K562 (cell line): ENCODE results near the gene C18orf32. TPM values are rescaled to one million over a fixed set of nuclear protein-coding genes. Genes with fewer than 3 reads are reported as not detected.
A peak's percentile ranks its signal among the peaks of the same experiment; 100 is the strongest.

Experiments
- ARID4B ChIP-seq: sonication (generic); formaldehyde crosslinking; IDR thresholded peaks from 2 replicates; pipeline ENCODE4 v1.8.0; 2022; ENCODE audit warnings: mild to moderate bottlenecking, missing genetic modification reagents
- ATF1 ChIP-seq, 2 experiments: fragments of 450-650 bp in 1 of 2; IDR thresholded peaks; 2 replicates each; pipeline ENCODE4 v1.6.1; 2016; ENCODE audit warnings: missing compliant biosample characterization in 1 of 2, missing genetic modification characterization in 1 of 2
- CREBBP ChIP-seq: IDR thresholded peaks from one replicate; pipeline ENCODE4 v1.6.1; 2012; ENCODE audit warnings: low read depth, mild to moderate bottlenecking, control low read depth, inconsistent platforms, low read length
- ESRRA ChIP-seq: fragments of 450-650 bp; IDR thresholded peaks from 2 replicates; pipeline ENCODE4 v1.6.1; 2014; ENCODE audit warnings: low read depth, mild to moderate bottlenecking, moderate library complexity, borderline replicate concordance
- HDAC1 ChIP-seq, 2 experiments: fragments of 450-650 bp; IDR thresholded peaks; 2 replicates each; pipeline ENCODE4 v1.6.1; 2016 to 2017; ENCODE audit warnings: inconsistent platforms in 1 of 2, mild to moderate bottlenecking in 1 of 2, moderate library complexity in 1 of 2
- MCM2 ChIP-seq: fragments of 450-650 bp; IDR thresholded peaks from 2 replicates; pipeline ENCODE4 v1.6.1; 2017; ENCODE audit warnings: low read depth, mild to moderate bottlenecking
- MITF ChIP-seq: IDR thresholded peaks from 2 replicates; pipeline ENCODE4 v1.6.1; 2014; ENCODE audit warnings: antibody characterized with exemption
- MTA1 ChIP-seq: fragments of 450-650 bp; IDR thresholded peaks from 2 replicates; pipeline ENCODE4 v1.6.1; 2017; ENCODE audit warnings: borderline replicate concordance
- NFE2 ChIP-seq: IDR thresholded peaks from 2 replicates; pipeline ENCODE4 v1.6.1; 2014; ENCODE audit warnings: antibody characterized with exemption, low read depth
- NR3C1 ChIP-seq: sonication (generic); formaldehyde crosslinking; IDR thresholded peaks from 2 replicates; pipeline ENCODE4 v1.8.1; 2022; ENCODE audit warnings: missing genetic modification reagents
- PHB2 ChIP-seq: fragments of 450-650 bp; IDR thresholded peaks from 2 replicates; pipeline ENCODE4 v1.6.1; 2017; ENCODE audit warnings: low read depth
- POLR2B ChIP-seq: fragments of 450-650 bp; IDR thresholded peaks from 2 replicates; pipeline ENCODE4 v1.6.1; 2018; ENCODE audit warnings: low read depth; ENCODE audit not compliant: partially characterized antibody
- RBM14 ChIP-seq: fragments of 200-400 bp; formaldehyde crosslinking; IDR thresholded peaks from 2 replicates; pipeline ENCODE4 v1.6.1; 2018; ENCODE audit warnings: low read depth, mild to moderate bottlenecking, low read length, moderate library complexity, borderline replicate concordance; ENCODE audit not compliant: insufficient read depth
- SMC3 ChIP-seq: conservative IDR thresholded peaks from 2 replicates; pipeline ENCODE4 v1.6.1; 2011; ENCODE audit warnings: low read depth, low read length, improper control_type of control experiment; ENCODE audit not compliant: insufficient read depth
- SP1 ChIP-seq: sonication (generic); formaldehyde crosslinking; IDR thresholded peaks from 2 replicates; pipeline ENCODE4 v1.8.1; 2022; ENCODE audit warnings: mild to moderate bottlenecking, missing genetic modification reagents
- ZNF140 ChIP-seq: fragments of 250-450 bp; sonication (Bioruptor Pico); IDR thresholded peaks from 2 replicates; pipeline ENCODE4 v1.8.0; 2021; ENCODE audit warnings: moderate library complexity, mild to moderate bottlenecking, inconsistent platforms
- ZNF212 ChIP-seq: fragments of 450-650 bp; formaldehyde crosslinking; IDR thresholded peaks from 2 replicates; pipeline ENCODE4 v1.4.0; 2020; ENCODE audit warnings: mild to moderate bottlenecking
- ZNF316 ChIP-seq: fragments of 450-650 bp; IDR thresholded peaks from 2 replicates; pipeline ENCODE4 v1.6.1; 2016
- polyA plus RNA-seq, 8 experiments: library from polyadenylated mRNA; depleted of rRNA in 4 of 8; stranded (reverse) in 5 of 8; unstranded in 3 of 8; fragments of >200 nt; fragmentation: Nextera tagmentation in 2 of 8; fragmentation: Illumina TruSeq in 1 of 8; extraction: Ambion mirVana in 2 of 8; extraction: Trizol in 1 of 8; gene quantifications; 2 replicates each; pipeline versions ENCODE4 v1.2.1 to v1.2.3, GENCODE V29; 2011 to 2014; ENCODE audit warnings: inconsistent platforms in 1 of 8, missing spikeins in 1 of 8
- total RNA-seq, 7 experiments: library from RNA; depleted of rRNA in 6 of 7; stranded (reverse); fragments of >200 nt in 6 of 7; fragmentation: Illumina TruSeq in 2 of 7; extraction: Trizol in 2 of 7; gene quantifications; 2 replicates each; pipeline versions ENCODE4 v1.2.1 to v1.2.3, GENCODE V29; 2011 to 2021; ENCODE audit warnings: low replicate concordance in 1 of 7
- TF ChIP-seq, protein P1 (sequence below), 2 experiments: IDR thresholded peaks; 2 replicates each; pipeline ENCODE4 v1.6.1; 2011; ENCODE audit warnings: borderline replicate concordance in 1 of 2, control low read depth in 1 of 2, low read depth in 1 of 2, low read length in 1 of 2, mild to moderate bottlenecking in 1 of 2, mixed read lengths in 1 of 2, moderate library complexity in 1 of 2; ENCODE audit not compliant: insufficient read depth in 1 of 2, insufficient read length in 1 of 2, poor library complexity in 1 of 2, severe bottlenecking in 1 of 2; ENCODE audit errors: extremely low read depth in 1 of 2
- TF ChIP-seq, protein P2 (sequence below): fragments of 250-450 bp; sonication (Bioruptor Pico); IDR thresholded peaks from 2 replicates; pipeline ENCODE4 v1.5.0; 2021

The C18orf32 gene
- total and polyA plus RNA-seq, 9 of the 15 experiments (the other 6 are each of a cell fraction or from before 2014, with no cell fraction given), result 8.5 to 35.0 (median 20.4) TPM

DNA sequence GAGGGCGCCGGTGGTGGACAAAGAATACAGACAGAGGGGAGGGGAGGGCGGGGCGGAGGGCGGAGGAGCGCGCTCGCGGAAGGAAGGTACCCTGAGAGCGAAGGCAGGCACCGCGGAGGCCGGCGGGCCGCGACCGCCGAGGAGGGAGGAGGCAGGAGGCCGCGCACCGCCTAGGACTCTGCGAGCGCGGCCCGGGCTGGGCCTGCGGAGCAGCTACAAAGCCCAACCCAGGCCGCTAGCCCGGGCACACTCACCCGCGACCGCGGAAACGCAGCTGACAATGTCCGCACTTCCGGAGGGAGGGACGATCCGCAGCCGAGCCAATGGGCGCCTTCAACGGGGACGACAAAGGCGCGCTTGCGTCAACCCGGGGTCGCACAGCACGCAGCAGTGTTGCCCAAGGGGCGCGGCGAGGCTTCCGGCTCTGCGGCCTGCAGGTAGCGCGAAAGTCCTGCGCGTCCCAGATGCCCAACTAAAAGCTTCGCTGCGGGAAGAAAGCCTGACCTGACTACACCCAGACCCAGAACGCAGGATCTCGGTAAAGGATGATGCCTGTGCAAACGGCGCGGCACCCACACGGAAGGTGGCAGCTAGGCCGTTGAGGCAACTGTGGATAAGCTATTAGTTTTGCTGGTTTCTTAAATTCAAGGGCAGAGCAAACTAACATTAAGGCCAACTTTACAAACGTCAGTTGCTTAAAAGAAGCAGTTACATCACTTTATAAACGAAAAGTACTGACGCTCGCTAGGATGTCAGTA is at the start of gene C18orf32 (continued):
- TF ChIP-seq, protein P1, sequence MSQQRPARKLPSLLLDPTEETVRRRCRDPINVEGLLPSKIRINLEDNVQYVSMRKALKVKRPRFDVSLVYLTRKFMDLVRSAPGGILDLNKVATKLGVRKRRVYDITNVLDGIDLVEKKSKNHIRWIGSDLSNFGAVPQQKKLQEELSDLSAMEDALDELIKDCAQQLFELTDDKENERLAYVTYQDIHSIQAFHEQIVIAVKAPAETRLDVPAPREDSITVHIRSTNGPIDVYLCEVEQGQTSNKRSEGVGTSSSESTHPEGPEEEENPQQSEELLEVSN (IDR thresholded peaks at IDR 0.05; ENCODE audit: borderline replicate concordance in 1 of 2, extremely low read depth in 1 of 2, insufficient read depth in 1 of 2, insufficient read length in 1 of 2, low read depth in 1 of 2, low read length in 1 of 2, poor library complexity in 1 of 2, severe bottlenecking in 1 of 2), result peak; percentile 50 to 63
- TF ChIP-seq, protein P2, sequence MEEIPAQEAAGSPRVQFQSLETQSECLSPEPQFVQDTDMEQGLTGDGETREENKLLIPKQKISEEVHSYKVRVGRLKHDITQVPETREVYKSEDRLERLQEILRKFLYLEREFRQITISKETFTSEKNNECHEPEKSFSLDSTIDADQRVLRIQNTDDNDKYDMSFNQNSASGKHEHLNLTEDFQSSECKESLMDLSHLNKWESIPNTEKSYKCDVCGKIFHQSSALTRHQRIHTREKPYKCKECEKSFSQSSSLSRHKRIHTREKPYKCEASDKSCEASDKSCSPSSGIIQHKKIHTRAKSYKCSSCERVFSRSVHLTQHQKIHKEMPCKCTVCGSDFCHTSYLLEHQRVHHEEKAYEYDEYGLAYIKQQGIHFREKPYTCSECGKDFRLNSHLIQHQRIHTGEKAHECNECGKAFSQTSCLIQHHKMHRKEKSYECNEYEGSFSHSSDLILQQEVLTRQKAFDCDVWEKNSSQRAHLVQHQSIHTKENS (CRISPR knock-in tag), result no peak
- TF ChIP-seq ARID4B (CRISPR knock-in tag) (peak; percentile 43; the same call in 1 of the 2 replicates), ATF1 (CRISPR knock-in tag; IDR thresholded peaks at IDR 0.05) (no peak), ATF1 (tag; IDR thresholded peaks at IDR 0.05) (peak; percentile 92), SP1 (CRISPR knock-in tag) (no peak; the same call in 1 of the 2 replicates), ZNF212 (no peak), CREBBP (no peak), MCM2 (no peak), MITF (no peak; the same call in 1 of the 2 replicates), POLR2B (peak; percentile 77), MTA1 (0 out of 2 replicates have a peak, but pooled peaks have one; percentile 14), SMC3 (no peak), PHB2 (no peak), ESRRA (0 out of 2 replicates have a peak, but pooled peaks have one; percentile 21), RBM14 (no peak), NFE2 (no peak), ZNF316 (no peak), ZNF140 (CRISPR knock-in tag) (no peak), HDAC1 (IDR thresholded peaks at IDR 0.05) (peak in 1 of 2 experiments; percentile 79; a peak in 2 of 4 replicates), NR3C1 (CRISPR knock-in tag) (no peak)
